GM18498 (cell line): ENCODE results near the gene SUFU.

ENCODE experiments used
- ATAC-seq: cut with Tn5 transposase; IDR thresholded peaks from one replicate; pipeline ENCODE4 v1.9.1; 2021; ENCODE audit warnings: mild to moderate bottlenecking, moderate library complexity; ENCODE audit not compliant: unreplicated experiment

The SUFU gene

GRCh38 chr10:102631525-102632393 lies 128.0 kb downstream of the SUFU start:
- ATAC-seq: no peak

GRCh38 chr10:102632394-102633111 lies 128.8 kb downstream of the SUFU start:
- no peak for ATAC-seq

- ATAC-seq: no peak
These were observed 129.5 kb downstream of the SUFU start for GRCh38 chr10:102633287-102633686.

GRCh38 chr10:102633848-102634247 lies 130.1 kb downstream of the SUFU start:
- no peak for ATAC-seq

GRCh38 chr10:102634686-102635085 lies 130.9 kb downstream of the SUFU start:
- ATAC-seq: no peak

- no peak for ATAC-seq
These were observed 131.6 kb downstream of the SUFU start for GRCh38 chr10:102635377-102635776.

GRCh38 chr10:102639537-102639936 lies 135.8 kb downstream of the SUFU start:
- no peak for ATAC-seq

GRCh38 chr10:102641402-102641801 lies 137.6 kb downstream of the SUFU start:
- ATAC-seq: no peak

GRCh38 chr10:102641880-102642735 lies 138.3 kb downstream of the SUFU start:
- peak; percentile 57 for ATAC-seq

GRCh38 chr10:102642736-102643335 lies 139.1 kb downstream of the SUFU start:
- no peak for ATAC-seq

- no peak for ATAC-seq
These were observed 139.7 kb downstream of the SUFU start for GRCh38 chr10:102643336-102644065.

GRCh38 chr10:102644066-102644645 lies 140.4 kb downstream of the SUFU start, which contains the start of gene TRIM8:
TSS of gene TRIM8 (plus strand) at chr10:102644479. CDS start at chr10:102644618, 139 bp downstream.
- no peak for ATAC-seq

- no peak for ATAC-seq
These were observed 141.0 kb downstream of the SUFU start for GRCh38 chr10:102644646-102645387.

GRCh38 chr10:102645388-102645740 lies 141.6 kb downstream of the SUFU start:
- no peak for ATAC-seq

- peak; percentile 33 for ATAC-seq
These were observed 142.2 kb downstream of the SUFU start for GRCh38 chr10:102645741-102646609.

- no peak for ATAC-seq
These were observed 143.1 kb downstream of the SUFU start for GRCh38 chr10:102646610-102647442.
